Stomach (tissue), 9 donors: ENCODE results near the gene LBR. TPM values are rescaled to one million over a fixed set of nuclear protein-coding genes. Genes with fewer than 3 reads are reported as not detected.

Experiments
- DNase-seq, 2 donors: peaks; one replicate each; pipeline versions ENCODE4 v3.0.0 to v3.0.0-alpha.2; 2013 to 2019
- H3K27ac ChIP-seq, 5 donors: fragments of 200-600 bp in 4 of 5; sonication (generic) in 4 of 5; one replicate each; pipeline ENCODE4 v1.5.1; 2013 to 2019; ENCODE audit warnings: mild to moderate bottlenecking in 1 of 5, moderate library complexity in 1 of 5
- H3K27me3 ChIP-seq, 3 donors: fragments of 200-600 bp; sonication (generic); one replicate each; pipeline ENCODE4 v1.5.1; 2017 to 2019; ENCODE audit warnings: mixed run types in 1 of 3
- H3K36me3 ChIP-seq, 4 donors: fragments of 200-600 bp; sonication (generic); 1 replicate in 3 of 4; 2 replicates in 1 of 4; pipeline ENCODE4 v1.5.1; 2016 to 2019
- H3K4me1 ChIP-seq, 4 donors: fragments of 200-600 bp; sonication (generic); one replicate each; pipeline ENCODE4 v1.5.1; 2016 to 2019
- H3K4me3 ChIP-seq, 4 donors: fragments of 200-600 bp; sonication (generic) in 3 of 4; one replicate each; pipeline ENCODE4 v1.5.1; 2016 to 2019; ENCODE audit warnings: mild to moderate bottlenecking in 1 of 4
- H3K9me3 ChIP-seq, 4 donors: fragments of 200-600 bp; sonication (generic); one replicate each; pipeline ENCODE4 v1.5.1; 2016 to 2019
- CTCF ChIP-seq, 7 experiments: fragments of 450-650 bp in 4 of 7; fragments of 200-600 bp in 3 of 7; sonication (generic) in 3 of 7; IDR thresholded peaks; one replicate each; pipeline ENCODE4 v1.5.1; 2016 to 2019; ENCODE audit warnings: antibody characterized with exemption in 7 of 7, control low read depth in 2 of 7, mild to moderate bottlenecking in 1 of 7
- EP300 ChIP-seq: sonication (generic); formaldehyde crosslinking; IDR thresholded peaks from one replicate; pipeline ENCODE4 v1.6.1; 2017; ENCODE audit warnings: antibody characterized with exemption
- POLR2A ChIP-seq, 4 donors: fragments of 450-650 bp; IDR thresholded peaks; one replicate each; pipeline ENCODE4 v1.6.1; 2016; ENCODE audit warnings: antibody characterized with exemption in 4 of 4, control low read depth in 2 of 4, mild to moderate bottlenecking in 1 of 4, moderate library complexity in 1 of 4
- POLR2AphosphoS5 ChIP-seq, 3 donors: sonication (generic); formaldehyde crosslinking; IDR thresholded peaks; one replicate each; pipeline ENCODE4 v1.6.1; 2016; ENCODE audit warnings: antibody characterized with exemption in 3 of 3
- WGBS, 5 donors: extraction: QIAGEN DNeasy Blood & Tissue Kit in 3 of 5; methylation state at CpG; one replicate each; pipeline versions ENCODE4 v1.1.5 to v1.1.7; 2013 to 2018; 5-methylcytosine and 5-hydroxymethylcytosine counted together
- intact Hi-C: fragments of 100-400 bp; cut with DNase I; formaldehyde crosslinking; loops from one replicate; pipeline ENCODE4 v1.15.1; 2023; ENCODE audit warnings: low total_unique reads
- polyA plus RNA-seq, 3 donors: library from polyadenylated mRNA; stranded (reverse); fragments of 200-250 nt; gene quantifications; one replicate each; pipeline ENCODE4 v1.2.3, GENCODE V29; 2013
- total RNA-seq, 5 donors: library from RNA; depleted of rRNA; stranded (reverse); fragments of >200 nt; gene quantifications; one replicate each; pipeline versions ENCODE4 v1.1.0 to v1.2.3, GENCODE V29; 2014 to 2016
- donor health status: healthy with polysubstance abuse.
- donor health status: Bipolar disorder and iron deficiency.
- donor health status: healthy.

Gene LBR
- total and polyA plus RNA-seq, 8 donors: 6.9 to 159 (median 54.3) TPM

- Histone ChIP-seq H3K4me3 (no peak overlapping the region), H3K9me3 (no peaks in the 10 kb centered on the region), H3K27me3 (no peaks in the 10 kb centered on the region), H3K4me1 (no peaks in the 10 kb centered on the region), H3K36me3 (no peaks in the 10 kb centered on the region), H3K27ac (no peak overlapping the region)
- intact Hi-C loops: no loop called here
- no peak for TF ChIP-seq CTCF (IDR thresholded peaks at IDR 0.05)
- TF ChIP-seq POLR2AphosphoS5 (IDR thresholded peaks at IDR 0.05): no peak
- TF ChIP-seq POLR2A (IDR thresholded peaks at IDR 0.05): no peak
- TF ChIP-seq EP300: no peak
- 73 to 88% (median 81%) methylated on average over 4 of the region's 4 CpGs for WGBS, 5 donors
- no peak for DNase-seq
Observed at GRCh38 chr1:225374996-225375395, 52.8 kb downstream of the LBR start.

- H3K4me3 ChIP-seq: no peak overlapping the region
- no peaks in the 10 kb centered on the region for H3K4me1 ChIP-seq
- intact Hi-C loops: no loop called here
- TF ChIP-seq POLR2AphosphoS5 (IDR thresholded peaks at IDR 0.05): no peak
- TF ChIP-seq CTCF (IDR thresholded peaks at IDR 0.05): no peak
- TF ChIP-seq POLR2A (IDR thresholded peaks at IDR 0.05): no peak
- no peak for TF ChIP-seq EP300
- no peak for DNase-seq
- H3K9me3 ChIP-seq: no peaks in the 10 kb centered on the region
- H3K36me3 ChIP-seq: no peaks in the 10 kb centered on the region
- H3K27me3 ChIP-seq: no peaks in the 10 kb centered on the region
- WGBS, 5 donors: 88 to 93% (median 91%) methylated on average over 21 of the region's 21 CpGs
- H3K27ac ChIP-seq: no peak overlapping the region
Observed at GRCh38 chr1:225373155-225373554, 54.7 kb downstream of the LBR start.

GRCh38 chr1:225371366-225372010 is 56.4 kb downstream of the LBR start:
- no peak overlapping the region for H3K4me3 ChIP-seq
- TF ChIP-seq CTCF (IDR thresholded peaks at IDR 0.05) (no peak), EP300 (no peak), POLR2AphosphoS5 (IDR thresholded peaks at IDR 0.05) (no peak), POLR2A (IDR thresholded peaks at IDR 0.05) (no peak)
- no peaks in the 10 kb centered on the region for H3K36me3 ChIP-seq
- 76 to 84% (median 83%) methylated on average over 3 of the region's 3 CpGs for WGBS, 5 donors
- intact Hi-C loops: no loop called here
- H3K27ac ChIP-seq: no peak overlapping the region
- no peak for DNase-seq
- no peaks in the 10 kb centered on the region for H3K4me1 ChIP-seq
- no peaks in the 10 kb centered on the region for H3K27me3 ChIP-seq
- no peaks in the 10 kb centered on the region for H3K9me3 ChIP-seq

- Histone ChIP-seq H3K4me1 (no peaks in the 10 kb centered on the region), H3K36me3 (no peaks in the 10 kb centered on the region), H3K9me3 (no peaks in the 10 kb centered on the region), H3K4me3 (no peak overlapping the region), H3K27me3 (no peaks in the 10 kb centered on the region), H3K27ac (no peak overlapping the region)
- intact Hi-C loops: no loop called here
- 80 to 86% (median 82%) methylated on average over 3 of the region's 3 CpGs for WGBS, 5 donors
- TF ChIP-seq CTCF (IDR thresholded peaks at IDR 0.05) (no peak), EP300 (no peak), POLR2AphosphoS5 (IDR thresholded peaks at IDR 0.05) (no peak), POLR2A (IDR thresholded peaks at IDR 0.05) (no peak)
- no peak for DNase-seq
Observed at GRCh38 chr1:225368036-225368552, 59.7 kb downstream of the LBR start.
